ENCODE data around the gene MMP10. TPM values are rescaled to one million over a fixed set of nuclear protein-coding genes. Genes with fewer than 3 reads are reported as not detected.

The MMP10 gene
- total RNA-seq, 4 donors from 2014 or later, result 0.67 TPM; not detected in 3

- intact Hi-C loops (cut with DNase I; ENCODE audit: low total_unique reads), result no loop called here
- no peaks in the 10 kb centered on the region for H3K4me1 ChIP-seq
- H3K9me3 ChIP-seq, result no peaks in the 10 kb centered on the region
- TF ChIP-seq, protein P1, sequence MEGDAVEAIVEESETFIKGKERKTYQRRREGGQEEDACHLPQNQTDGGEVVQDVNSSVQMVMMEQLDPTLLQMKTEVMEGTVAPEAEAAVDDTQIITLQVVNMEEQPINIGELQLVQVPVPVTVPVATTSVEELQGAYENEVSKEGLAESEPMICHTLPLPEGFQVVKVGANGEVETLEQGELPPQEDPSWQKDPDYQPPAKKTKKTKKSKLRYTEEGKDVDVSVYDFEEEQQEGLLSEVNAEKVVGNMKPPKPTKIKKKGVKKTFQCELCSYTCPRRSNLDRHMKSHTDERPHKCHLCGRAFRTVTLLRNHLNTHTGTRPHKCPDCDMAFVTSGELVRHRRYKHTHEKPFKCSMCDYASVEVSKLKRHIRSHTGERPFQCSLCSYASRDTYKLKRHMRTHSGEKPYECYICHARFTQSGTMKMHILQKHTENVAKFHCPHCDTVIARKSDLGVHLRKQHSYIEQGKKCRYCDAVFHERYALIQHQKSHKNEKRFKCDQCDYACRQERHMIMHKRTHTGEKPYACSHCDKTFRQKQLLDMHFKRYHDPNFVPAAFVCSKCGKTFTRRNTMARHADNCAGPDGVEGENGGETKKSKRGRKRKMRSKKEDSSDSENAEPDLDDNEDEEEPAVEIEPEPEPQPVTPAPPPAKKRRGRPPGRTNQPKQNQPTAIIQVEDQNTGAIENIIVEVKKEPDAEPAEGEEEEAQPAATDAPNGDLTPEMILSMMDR (IDR thresholded peaks at IDR 0.05), result no peak
- no peak for TF ChIP-seq POLR2A (IDR thresholded peaks at IDR 0.05)
- no peaks in the 10 kb centered on the region for H3K27me3 ChIP-seq
- DNase-seq, result no peak
- H3K36me3 ChIP-seq, result no peaks in the 10 kb centered on the region
- H3K27ac ChIP-seq, result no peak overlapping the region
- H3K4me3 ChIP-seq, result no peak overlapping the region
Measured at GRCh38 chr11:102773386-102773785, 7.0 kb downstream of the MMP10 start.

GRCh38 chr11:102771351-102771750 is 9.1 kb downstream of the MMP10 start:
- Histone ChIP-seq H3K4me3 (no peak overlapping the region), H3K4me1 (no peaks in the 10 kb centered on the region), H3K27me3 (no peaks in the 10 kb centered on the region), H3K36me3 (no peaks in the 10 kb centered on the region), H3K27ac (no peak overlapping the region), H3K9me3 (no peaks in the 10 kb centered on the region)
- DNase-seq, result no peak
- intact Hi-C loops (cut with DNase I; ENCODE audit: low total_unique reads), result no loop called here
- TF ChIP-seq, protein P1 (IDR thresholded peaks at IDR 0.05), result no peak
- TF ChIP-seq POLR2A (IDR thresholded peaks at IDR 0.05), result no peak

DNA sequence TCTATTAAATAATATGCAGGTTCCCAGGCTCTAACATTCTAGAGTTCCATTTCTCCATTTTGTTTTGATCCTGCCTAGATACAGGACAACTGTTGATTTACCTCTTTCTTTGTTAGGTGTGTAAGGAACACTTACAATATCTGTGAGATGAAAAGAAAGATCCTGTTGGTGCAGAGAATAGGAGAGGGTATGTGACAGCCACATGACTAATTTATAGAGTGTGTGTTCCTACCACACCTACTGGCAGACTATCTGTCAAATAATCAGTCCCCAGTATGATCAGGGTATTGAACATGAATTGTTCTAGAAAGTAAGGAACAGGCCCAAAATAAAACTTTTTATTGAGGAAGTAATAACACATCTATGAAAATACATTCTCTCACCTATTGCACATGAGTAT is 10.2 kb downstream of the MMP10 start:
- no peaks in the 10 kb centered on the region for H3K27me3 ChIP-seq
- H3K36me3 ChIP-seq, result no peaks in the 10 kb centered on the region
- intact Hi-C loops (cut with DNase I; ENCODE audit: low total_unique reads), result no loop called here
- no peak overlapping the region for H3K4me3 ChIP-seq
- H3K27ac ChIP-seq, result no peak overlapping the region
- TF ChIP-seq POLR2A (IDR thresholded peaks at IDR 0.05), result no peak
- TF ChIP-seq, protein P1 (IDR thresholded peaks at IDR 0.05), result no peak
- no peak for DNase-seq
- no peaks in the 10 kb centered on the region for H3K9me3 ChIP-seq
- no peaks in the 10 kb centered on the region for H3K4me1 ChIP-seq

- TF ChIP-seq POLR2A (IDR thresholded peaks at IDR 0.05), result no peak
- TF ChIP-seq, protein P1 (IDR thresholded peaks at IDR 0.05), result no peak
- Histone ChIP-seq H3K4me3 (no peak overlapping the region), H3K27ac (no peak overlapping the region), H3K27me3 (no peaks in the 10 kb centered on the region), H3K36me3 (no peaks in the 10 kb centered on the region), H3K4me1 (no peaks in the 10 kb centered on the region), H3K9me3 (no peaks in the 10 kb centered on the region)
- intact Hi-C loops (cut with DNase I; ENCODE audit: low total_unique reads), result no loop called here
- no peak for DNase-seq
Measured at GRCh38 chr11:102767800-102768199, 12.6 kb downstream of the MMP10 start.

- H3K27ac ChIP-seq, result no peak overlapping the region
- intact Hi-C loops (cut with DNase I; ENCODE audit: low total_unique reads), result no loop called here
- no peak overlapping the region for H3K4me3 ChIP-seq
- H3K27me3 ChIP-seq, result no peaks in the 10 kb centered on the region
- H3K36me3 ChIP-seq, result no peaks in the 10 kb centered on the region
- H3K4me1 ChIP-seq, result no peaks in the 10 kb centered on the region
- H3K9me3 ChIP-seq, result no peaks in the 10 kb centered on the region
- no peak for TF ChIP-seq POLR2A (IDR thresholded peaks at IDR 0.05)
- TF ChIP-seq, protein P1 (IDR thresholded peaks at IDR 0.05), result no peak
- no peak for DNase-seq
Measured at GRCh38 chr11:102763440-102763839, 17.0 kb downstream of the MMP10 start.

Measured in uterus (tissue), 4 donors.